Left lung (tissue), 10 donors: ENCODE data around the gene SIK3. TPM values are rescaled to one million over a fixed set of nuclear protein-coding genes. Genes with fewer than 3 reads are reported as not detected.
A peak's percentile ranks its signal among the peaks of the same experiment; 100 is the strongest.

Experiments used
- ATAC-seq: fragments of 200-7000 bp; cut with Tn5 transposase; one replicate; pipeline ENCODE4 v1.9.1; 2020; ENCODE audit warnings: moderate library complexity
- DNase-seq, 4 donors: peaks; one replicate each; pipeline ENCODE4 v3.0.0-alpha.2; 2013 to 2020
- H3K27ac ChIP-seq, 2 donors: fragments of 200-600 bp; sonication (generic) in 1 of 2; one replicate each; pipeline versions ENCODE4 v1.5.0 to v1.8.0; 2020 to 2021
- H3K27me3 ChIP-seq, 2 donors: fragments of 200-600 bp; sonication (generic) in 1 of 2; one replicate each; pipeline versions ENCODE4 v1.5.0 to v1.8.0; 2020 to 2021
- H3K36me3 ChIP-seq, 2 donors: fragments of 200-600 bp; sonication (generic) in 1 of 2; one replicate each; pipeline versions ENCODE4 v1.5.0 to v1.8.0; 2020 to 2021
- H3K4me1 ChIP-seq, 2 donors: fragments of 200-600 bp; one replicate each; pipeline ENCODE4 v1.8.0; 2021
- H3K4me3 ChIP-seq, 2 donors: fragments of 200-600 bp; sonication (generic) in 1 of 2; one replicate each; pipeline versions ENCODE4 v1.5.0 to v1.8.0; 2020 to 2021; ENCODE audit warnings: mild to moderate bottlenecking in 1 of 2
- H3K9me3 ChIP-seq, 2 donors: fragments of 200-600 bp; sonication (generic) in 1 of 2; one replicate each; pipeline versions ENCODE4 v1.5.0 to v1.8.0; 2020 to 2021
- intact Hi-C, 2 donors: fragments of 100-400 bp; cut with DNase I; formaldehyde crosslinking; loops; one replicate each; pipeline versions ENCODE4 v1.11.2 to v1.14.2; 2022
- polyA plus RNA-seq, 6 donors: library from polyadenylated mRNA; unstranded; fragments of 120-200 nt; gene quantifications; one replicate each; pipeline ENCODE4 v1.2.1, GENCODE V29; 2013; ENCODE audit not compliant: insufficient read length in 6 of 6
- total RNA-seq, 2 donors: library from RNA; stranded (reverse); fragmentation: NEBNext Ultra II Directional; extraction: Animal tissue kit (Norgen Biotek cat#: 25700); gene quantifications; one replicate each; pipeline ENCODE4 v1.2.1, GENCODE V29; 2021
- TF ChIP-seq, protein P1 (sequence below), 2 donors: fragments of 200-600 bp; sonication (generic) in 1 of 2; IDR thresholded peaks; one replicate each; pipeline versions ENCODE4 v1.5.0 to v1.8.0; 2021; ENCODE audit warnings: antibody characterized with exemption in 2 of 2
- donor health status: DM: no; HTN: yes; CAD: no.
- donor health status: DM: no; HTN: no; CAD: no.

SIK3 gene
- total and polyA plus RNA-seq, 8 donors = 28.0 to 49.6 (median 35.9) TPM

DNA sequence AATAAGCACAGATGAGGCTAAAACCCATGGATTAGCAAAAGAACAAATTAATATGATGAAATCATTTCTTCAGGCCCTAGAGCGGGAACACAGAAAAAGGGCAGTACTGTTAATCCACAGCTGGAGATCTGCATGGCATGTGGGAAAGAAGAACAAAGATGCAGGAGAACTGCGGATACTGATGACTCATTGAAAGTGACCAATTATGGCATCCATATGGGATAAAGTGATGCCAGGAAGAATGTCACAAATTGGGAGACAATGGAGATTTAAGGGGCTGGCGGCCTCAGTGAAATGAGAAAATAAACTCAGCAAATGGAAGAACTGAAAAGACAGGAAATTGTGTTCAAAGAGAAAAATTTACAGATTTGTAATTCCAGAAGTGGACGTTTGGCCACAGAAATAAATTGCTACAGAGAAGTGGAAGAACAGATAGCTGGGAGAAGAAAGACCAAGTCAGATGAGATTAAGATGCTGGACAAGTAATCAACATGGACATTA is 39.4 kb downstream of the SIK3 start:
- Histone ChIP-seq H3K36me3 (no peaks in the 10 kb centered on the region), H3K27me3 (no peaks in the 10 kb centered on the region), H3K4me1 (peaks cover 0 to 41% of the 10 kb centered on the region in 2 donors), H3K27ac (no peak overlapping the region), H3K4me3 (no peak overlapping the region), H3K9me3 (no peaks in the 10 kb centered on the region)
- DNase-seq = peak in 1 of 4 donors; percentile 42
- TF ChIP-seq, protein P1, sequence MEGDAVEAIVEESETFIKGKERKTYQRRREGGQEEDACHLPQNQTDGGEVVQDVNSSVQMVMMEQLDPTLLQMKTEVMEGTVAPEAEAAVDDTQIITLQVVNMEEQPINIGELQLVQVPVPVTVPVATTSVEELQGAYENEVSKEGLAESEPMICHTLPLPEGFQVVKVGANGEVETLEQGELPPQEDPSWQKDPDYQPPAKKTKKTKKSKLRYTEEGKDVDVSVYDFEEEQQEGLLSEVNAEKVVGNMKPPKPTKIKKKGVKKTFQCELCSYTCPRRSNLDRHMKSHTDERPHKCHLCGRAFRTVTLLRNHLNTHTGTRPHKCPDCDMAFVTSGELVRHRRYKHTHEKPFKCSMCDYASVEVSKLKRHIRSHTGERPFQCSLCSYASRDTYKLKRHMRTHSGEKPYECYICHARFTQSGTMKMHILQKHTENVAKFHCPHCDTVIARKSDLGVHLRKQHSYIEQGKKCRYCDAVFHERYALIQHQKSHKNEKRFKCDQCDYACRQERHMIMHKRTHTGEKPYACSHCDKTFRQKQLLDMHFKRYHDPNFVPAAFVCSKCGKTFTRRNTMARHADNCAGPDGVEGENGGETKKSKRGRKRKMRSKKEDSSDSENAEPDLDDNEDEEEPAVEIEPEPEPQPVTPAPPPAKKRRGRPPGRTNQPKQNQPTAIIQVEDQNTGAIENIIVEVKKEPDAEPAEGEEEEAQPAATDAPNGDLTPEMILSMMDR (IDR thresholded peaks at IDR 0.05) = no peak
- intact Hi-C loops = no loop called here
- no peak for ATAC-seq

DNA sequence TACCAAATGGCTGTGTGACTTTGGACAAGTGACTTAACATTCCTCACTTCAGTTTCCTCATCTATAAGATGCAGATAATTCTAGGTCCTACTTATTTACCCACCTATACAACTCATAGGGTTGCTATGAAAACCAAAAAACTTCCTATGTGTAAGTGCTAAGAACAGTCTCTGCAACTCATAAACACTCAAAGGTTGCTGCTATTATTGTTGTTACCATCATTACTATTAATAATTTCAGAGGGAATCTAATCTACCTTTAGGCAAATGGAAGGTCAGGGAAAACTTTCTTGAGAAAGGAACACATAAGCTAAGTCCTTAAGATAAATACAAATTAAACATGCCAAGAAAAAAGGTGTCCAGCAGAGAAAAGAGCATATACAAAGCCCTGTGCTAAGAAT is 40.5 kb downstream of the SIK3 start:
- Histone ChIP-seq H3K27ac (no peak overlapping the region), H3K9me3 (no peaks in the 10 kb centered on the region), H3K4me1 (peaks cover 0 to 30% of the 10 kb centered on the region in 2 donors), H3K36me3 (no peaks in the 10 kb centered on the region), H3K27me3 (no peaks in the 10 kb centered on the region), H3K4me3 (no peak overlapping the region)
- ATAC-seq (no peak), DNase-seq (no peak)
- TF ChIP-seq, protein P1 (IDR thresholded peaks at IDR 0.05) = no peak
- intact Hi-C loops = no loop called here

DNA sequence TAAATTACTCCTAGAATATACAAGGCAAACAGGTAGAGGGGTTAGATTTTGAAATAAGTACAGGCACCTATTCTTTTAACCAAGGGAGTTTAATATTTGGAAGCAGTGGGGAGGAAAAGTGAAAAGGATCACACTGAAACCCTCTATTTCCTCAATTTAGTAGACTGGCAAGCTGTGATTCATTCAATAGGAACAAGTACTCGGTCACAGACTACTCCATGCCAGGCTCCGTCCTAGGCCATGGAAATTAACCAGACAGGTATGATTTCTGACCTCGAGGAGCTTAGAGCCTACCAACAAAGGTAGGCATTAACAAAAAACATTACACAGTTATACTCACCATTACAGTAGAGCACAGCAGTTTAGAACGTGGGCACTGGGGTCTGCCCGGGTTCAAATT is 40.9 kb downstream of the SIK3 start:
- Histone ChIP-seq H3K27me3 (no peaks in the 10 kb centered on the region), H3K36me3 (no peaks in the 10 kb centered on the region), H3K4me1 (peaks cover 0 to 26% of the 10 kb centered on the region in 2 donors), H3K27ac (no peak overlapping the region), H3K9me3 (no peaks in the 10 kb centered on the region), H3K4me3 (no peak overlapping the region)
- intact Hi-C loops = no loop called here
- DNase-seq (no peak), ATAC-seq (no peak)
- TF ChIP-seq, protein P1 (IDR thresholded peaks at IDR 0.05) = no peak

DNA sequence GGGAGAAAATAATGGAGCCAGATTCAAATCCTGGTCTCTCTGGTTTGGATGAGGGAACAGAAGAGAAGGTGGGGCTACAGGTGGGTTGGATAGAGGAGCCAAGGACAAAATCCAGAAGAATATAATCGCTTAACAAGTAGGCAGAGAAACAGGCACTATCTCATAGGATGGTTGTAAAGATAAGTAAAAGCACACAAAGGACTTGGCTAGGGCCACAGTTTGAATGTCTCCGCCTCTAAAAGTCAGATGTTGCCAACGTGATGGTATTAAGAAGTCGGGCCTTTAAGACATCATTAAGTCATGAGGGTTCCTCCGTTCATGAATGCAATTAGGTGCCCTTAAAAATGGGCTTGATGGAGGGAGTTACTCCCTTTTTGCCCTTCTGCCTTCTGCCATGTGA is 42.8 kb downstream of the SIK3 start:
- no peak for DNase-seq
- TF ChIP-seq, protein P1 (IDR thresholded peaks at IDR 0.05) = no peak
- intact Hi-C loops = no loop called here
- Histone ChIP-seq H3K27ac (no peak overlapping the region), H3K9me3 (no peaks in the 10 kb centered on the region), H3K4me1 (peaks cover 0 to 27% of the 10 kb centered on the region in 2 donors), H3K27me3 (no peaks in the 10 kb centered on the region), H3K4me3 (no peak overlapping the region), H3K36me3 (no peaks in the 10 kb centered on the region)
- no peak for ATAC-seq

DNA sequence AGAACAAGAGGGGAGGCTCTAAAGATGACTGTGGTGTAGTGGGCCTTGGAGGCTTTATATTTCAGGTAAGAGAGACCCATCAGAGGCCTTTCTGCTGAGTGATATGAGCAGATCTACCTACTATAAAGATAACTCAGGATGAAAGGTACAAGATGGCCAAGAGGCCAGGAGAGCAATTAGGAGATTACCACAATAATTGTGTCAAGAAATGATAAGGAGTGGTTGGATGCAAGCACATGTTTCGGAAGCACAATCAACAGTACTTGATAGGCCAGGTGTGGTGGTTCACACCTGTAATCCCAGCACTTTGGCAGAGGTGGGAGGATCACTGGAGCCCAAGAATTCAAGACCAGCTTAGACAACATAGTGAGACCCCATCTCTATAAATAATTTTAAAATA is 43.8 kb downstream of the SIK3 start:
- ATAC-seq (no peak), DNase-seq (no peak)
- Histone ChIP-seq H3K27ac (no peak overlapping the region), H3K9me3 (no peaks in the 10 kb centered on the region), H3K36me3 (no peaks in the 10 kb centered on the region), H3K4me1 (peaks cover 0 to 27% of the 10 kb centered on the region in 2 donors), H3K4me3 (no peak overlapping the region), H3K27me3 (no peaks in the 10 kb centered on the region)
- intact Hi-C loops = no loop called here
- TF ChIP-seq, protein P1 (IDR thresholded peaks at IDR 0.05) = no peak
